ENCODE data around the gene FAAP100.

FAAP100 gene

DNA sequence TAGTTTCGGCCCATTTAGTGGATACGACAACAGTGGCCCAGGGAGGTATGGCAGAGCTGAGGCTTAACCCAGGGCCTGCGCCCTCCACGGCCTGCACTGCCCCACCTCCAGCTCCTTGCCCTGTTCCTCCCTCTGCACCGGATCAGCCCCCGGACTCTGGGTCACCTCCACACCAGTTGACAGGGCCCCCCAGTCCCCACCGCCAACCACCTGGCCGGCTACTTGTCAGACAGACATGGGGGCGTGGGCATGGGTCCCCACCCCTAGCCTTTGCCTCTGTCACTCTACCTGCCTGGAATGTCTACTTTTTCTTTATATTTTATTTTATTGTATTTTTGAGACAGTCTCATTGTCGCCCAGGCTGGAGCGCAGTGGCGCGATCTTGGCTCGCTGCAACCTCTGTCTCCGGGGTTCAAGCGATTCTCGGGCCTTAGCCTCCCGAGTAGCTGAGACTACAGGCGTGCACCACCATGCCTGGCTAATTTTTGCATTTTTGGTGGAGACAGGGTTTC, 36.6 kb downstream of the FAAP100 start:
- peak overlapping the region; percentile 100 for H3K27ac ChIP-seq
- no peak for DNase-seq (ENCODE audit: low read depth, low spot score)

DNA sequence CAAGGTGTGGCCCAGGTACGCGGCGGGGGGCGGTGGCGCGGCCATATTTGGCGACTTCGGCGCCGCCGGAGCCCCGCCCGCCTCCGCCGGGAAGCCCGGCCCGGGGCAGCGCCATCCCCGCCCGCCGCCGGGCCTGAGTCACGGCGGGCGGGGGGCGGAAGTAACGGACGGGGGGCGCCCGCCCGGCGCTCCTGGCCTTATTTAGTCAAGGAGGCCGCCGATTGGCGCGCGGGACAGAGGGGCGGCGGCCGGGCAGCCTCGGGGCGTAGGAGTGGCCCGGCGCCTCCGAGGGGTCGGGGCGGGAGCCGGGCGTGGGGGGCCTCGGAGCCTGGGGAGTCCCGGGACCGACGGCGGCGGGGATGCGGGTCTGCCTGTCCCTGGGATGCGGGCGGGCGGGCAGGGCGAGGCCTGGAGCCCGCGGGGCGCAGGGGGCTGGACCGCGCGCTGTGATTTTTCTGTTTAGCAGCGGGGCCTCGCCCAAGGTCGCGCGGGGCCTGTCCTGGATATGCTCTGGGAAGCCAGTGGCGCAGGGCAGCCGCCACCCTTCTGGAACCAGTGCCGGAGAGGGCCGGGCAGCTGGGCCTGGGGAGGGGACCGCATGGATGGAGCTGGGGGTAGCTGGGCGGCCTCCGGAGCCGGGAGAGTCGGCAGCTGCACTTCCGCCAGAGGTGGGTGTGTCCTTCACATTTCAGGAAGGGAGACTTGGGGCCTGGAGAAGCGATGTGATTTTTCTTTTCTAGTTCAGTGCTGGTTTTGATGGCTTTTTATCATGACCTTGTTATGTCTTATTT, 37.2 kb downstream of the FAAP100 start:
- H3K27ac ChIP-seq = peak overlapping the region; percentile 100
- no peak for DNase-seq (ENCODE audit: low read depth, low spot score)

DNA sequence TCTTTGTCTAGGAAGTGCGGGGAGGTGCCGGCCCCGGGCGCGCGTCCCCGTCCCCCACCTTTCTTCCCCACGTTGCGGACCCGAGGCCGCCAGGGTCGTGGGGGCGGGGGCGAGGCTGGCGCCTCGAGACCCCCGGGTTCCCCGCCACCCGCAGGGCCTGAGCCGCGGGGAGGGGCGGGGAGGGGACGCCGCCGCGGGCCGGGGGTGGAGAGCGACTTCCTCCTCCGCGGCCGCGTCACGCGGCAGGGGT, 37.7 kb downstream of the FAAP100 start:
- no peak for DNase-seq (ENCODE audit: low read depth, low spot score)
- peak overlapping the region; percentile 100 for H3K27ac ChIP-seq

DNA sequence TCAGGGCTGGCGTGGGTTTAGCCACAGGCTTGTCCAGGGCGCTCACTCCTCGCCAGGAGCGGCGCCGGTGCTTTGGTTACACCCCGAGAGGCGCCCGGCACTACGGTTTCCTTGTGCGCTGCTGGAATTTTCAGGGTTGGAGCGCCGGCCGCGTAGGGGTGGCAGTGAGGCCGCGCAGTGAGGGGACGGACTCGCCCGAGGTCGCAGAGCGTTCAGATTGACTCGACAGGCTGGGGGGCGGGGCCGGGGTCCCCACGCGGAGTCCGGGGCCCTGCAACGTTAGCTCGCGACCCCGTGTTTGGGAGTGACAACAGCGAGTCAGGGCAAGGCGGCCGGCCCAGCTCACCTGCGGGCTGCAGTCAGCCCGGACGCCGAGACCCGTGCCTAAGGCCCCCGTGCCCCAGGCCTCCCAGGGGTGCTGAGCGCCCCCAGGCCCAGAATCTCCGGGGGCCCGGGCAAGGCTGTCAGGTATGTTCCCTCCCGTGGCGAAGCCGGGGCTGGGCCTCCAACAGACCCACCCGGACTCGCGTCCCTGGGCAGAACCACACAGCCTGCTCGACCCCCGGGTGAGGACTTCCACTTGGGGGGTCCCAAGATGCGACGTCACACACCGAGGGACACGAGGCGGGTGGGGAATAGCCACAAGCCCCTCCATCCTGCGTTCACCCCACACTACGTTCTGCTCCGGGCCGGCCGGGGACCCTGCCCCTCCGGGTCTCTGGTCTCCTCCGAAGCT, 38.2 kb downstream of the FAAP100 start:
- H3K27ac ChIP-seq = peak overlapping the region; percentile 100
- DNase-seq (ENCODE audit: low read depth, low spot score) = no peak

DNA sequence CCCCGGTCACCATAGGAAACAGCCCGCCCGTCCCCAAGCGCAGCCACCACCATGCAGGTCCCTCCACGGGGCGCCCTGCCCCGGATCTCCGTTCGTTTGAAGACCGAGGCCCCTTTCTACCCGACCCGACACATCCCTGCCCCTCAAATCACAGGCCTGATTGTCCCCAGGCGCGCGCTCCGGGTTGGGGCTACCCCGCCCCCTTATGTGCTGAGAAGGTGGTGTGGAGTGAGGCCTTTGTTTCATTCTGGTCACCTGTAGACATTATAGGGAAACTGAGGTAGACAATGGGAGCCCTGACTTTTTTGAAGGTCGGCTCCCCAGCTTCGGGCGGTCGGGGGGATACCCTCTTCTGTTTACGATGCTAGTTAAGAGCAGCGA, 38.8 kb downstream of the FAAP100 start:
- peak overlapping the region; percentile 100 for H3K27ac ChIP-seq
- DNase-seq (ENCODE audit: low read depth, low spot score) = no peak

DNA sequence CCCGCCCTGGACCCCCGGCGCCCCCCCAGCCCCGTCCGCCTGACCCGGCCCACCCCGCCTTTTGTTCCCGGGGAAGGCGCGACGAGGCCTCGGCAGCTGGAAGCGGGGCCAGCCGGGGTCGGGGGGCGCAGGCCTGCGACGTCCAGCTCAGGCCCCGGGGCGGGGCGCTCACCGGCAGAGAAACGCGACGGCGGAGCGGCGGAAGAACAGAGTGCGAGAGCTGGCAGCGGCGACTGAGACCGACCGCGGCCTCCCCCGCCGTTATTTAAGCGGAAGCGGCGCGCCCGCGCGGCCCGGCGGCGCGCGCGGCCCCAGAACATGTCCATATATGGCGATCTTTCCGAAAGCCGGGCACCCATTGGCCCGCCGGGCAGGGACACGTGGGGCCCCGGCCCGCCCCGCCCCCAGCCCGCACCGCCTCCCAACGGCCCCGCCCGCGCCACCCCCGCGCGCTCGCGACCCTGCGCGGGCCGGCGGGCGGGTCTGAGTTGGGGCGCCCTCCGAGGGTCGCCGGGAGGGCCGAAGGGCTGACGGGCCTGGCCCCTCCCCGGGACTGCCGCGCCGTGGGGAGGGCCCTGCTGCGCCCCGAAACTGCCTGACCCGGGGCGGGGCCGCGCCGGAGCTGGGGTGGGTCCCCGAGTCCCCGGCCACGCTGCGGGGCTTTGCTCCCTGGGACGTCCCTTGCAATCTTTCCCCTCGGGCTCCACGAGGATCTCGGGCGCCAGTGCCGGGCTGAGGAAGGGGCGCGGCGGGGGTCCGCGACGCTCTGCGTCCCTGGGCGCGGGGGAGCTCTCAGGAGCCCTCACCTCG, 39.4 kb downstream of the FAAP100 start, which contains the start of gene ACTG1:
TSS of gene ACTG1 (minus strand) at position 238 of the 810 bp plus-strand sequence. CDS start 445 bp downstream, outside the sequence.
- peak within 1 kb of the TSS; percentile 100 for H3K27ac ChIP-seq
- peak; percentile 64 for DNase-seq (ENCODE audit: low read depth, low spot score)

DNA sequence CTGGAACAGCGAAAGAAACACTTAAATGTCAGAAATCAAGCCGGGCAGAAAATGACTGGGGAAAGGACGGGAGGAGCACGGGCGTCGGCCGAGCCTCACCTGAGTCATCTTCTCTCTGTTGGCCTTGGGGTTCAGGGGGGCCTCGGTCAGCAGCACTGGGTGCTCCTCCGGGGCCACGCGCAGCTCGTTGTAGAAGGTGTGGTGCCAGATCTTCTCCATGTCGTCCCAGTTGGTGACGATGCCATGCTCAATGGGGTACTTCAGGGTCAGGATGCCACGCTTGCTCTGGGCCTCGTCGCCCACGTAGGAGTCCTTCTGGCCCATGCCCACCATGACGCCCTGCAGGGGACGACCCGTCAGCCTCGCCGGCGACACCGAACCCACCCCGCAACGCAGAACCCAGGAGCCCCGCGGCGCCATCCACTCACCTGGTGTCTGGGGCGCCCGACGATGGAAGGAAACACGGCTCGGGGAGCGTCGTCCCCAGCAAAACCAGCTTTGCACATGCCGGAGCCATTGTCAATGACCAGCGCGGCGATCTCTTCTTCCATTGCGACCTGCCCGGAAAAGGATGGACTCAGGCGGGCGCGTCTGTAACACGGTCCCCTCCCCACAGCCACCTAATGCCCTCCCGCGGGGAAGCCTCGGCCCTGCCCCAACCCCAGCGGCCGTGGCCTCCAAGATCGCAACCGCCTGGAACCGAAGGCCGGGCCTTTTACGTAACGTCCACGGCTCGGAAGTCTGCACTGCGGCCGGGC, 40.2 kb downstream of the FAAP100 start:
- no peak for DNase-seq (ENCODE audit: low read depth, low spot score)
- peak overlapping the region; percentile 100 for H3K27ac ChIP-seq

DNA sequence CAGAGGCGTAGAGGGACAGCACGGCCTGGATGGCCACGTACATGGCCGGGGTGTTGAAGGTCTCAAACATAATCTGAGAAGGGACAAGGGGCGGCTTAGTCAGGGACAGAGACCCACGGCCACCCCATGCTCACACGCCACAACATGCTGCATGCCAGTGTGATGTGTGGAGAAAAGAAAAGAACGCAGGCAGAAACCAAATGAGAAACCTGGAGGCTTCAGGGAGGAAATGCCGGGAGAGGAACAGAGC, 40.7 kb downstream of the FAAP100 start:
- peak overlapping the region; percentile 100 for H3K27ac ChIP-seq
- DNase-seq (ENCODE audit: low read depth, low spot score) = no peak

DNA sequence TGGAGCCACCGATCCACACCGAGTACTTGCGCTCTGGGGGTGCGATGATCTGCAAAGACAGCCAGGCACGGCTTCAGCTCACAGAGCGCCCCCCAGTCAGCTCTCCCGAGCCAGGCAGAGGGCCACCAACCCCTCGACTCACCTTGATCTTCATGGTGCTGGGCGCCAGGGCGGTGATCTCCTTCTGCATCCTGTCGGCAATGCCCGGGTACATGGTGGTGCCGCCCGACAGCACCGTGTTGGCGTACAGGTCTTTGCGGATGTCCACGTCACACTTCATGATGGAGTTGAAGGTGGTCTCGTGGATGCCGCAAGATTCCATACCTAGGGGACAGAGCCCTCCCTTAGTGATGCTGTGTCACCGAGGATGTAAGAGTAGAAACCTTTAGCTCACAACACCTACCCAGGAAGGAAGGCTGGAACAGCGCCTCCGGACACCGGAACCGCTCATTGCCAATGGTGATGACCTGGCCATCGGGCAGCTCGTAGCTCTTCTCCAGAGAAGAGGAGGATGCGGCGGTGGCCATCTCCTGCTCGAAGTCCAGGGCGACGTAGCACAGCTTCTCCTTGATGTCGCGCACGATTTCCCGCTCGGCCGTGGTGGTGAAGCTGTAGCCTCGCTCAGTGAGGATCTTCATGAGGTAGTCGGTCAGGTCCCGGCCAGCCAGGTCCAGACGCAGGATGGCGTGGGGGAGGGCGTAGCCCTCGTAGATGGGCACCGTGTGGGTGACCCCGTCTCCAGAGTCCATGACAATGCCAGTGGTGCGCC, 41.2 kb downstream of the FAAP100 start:
- H3K27ac ChIP-seq = peak overlapping the region; percentile 100

DNA sequence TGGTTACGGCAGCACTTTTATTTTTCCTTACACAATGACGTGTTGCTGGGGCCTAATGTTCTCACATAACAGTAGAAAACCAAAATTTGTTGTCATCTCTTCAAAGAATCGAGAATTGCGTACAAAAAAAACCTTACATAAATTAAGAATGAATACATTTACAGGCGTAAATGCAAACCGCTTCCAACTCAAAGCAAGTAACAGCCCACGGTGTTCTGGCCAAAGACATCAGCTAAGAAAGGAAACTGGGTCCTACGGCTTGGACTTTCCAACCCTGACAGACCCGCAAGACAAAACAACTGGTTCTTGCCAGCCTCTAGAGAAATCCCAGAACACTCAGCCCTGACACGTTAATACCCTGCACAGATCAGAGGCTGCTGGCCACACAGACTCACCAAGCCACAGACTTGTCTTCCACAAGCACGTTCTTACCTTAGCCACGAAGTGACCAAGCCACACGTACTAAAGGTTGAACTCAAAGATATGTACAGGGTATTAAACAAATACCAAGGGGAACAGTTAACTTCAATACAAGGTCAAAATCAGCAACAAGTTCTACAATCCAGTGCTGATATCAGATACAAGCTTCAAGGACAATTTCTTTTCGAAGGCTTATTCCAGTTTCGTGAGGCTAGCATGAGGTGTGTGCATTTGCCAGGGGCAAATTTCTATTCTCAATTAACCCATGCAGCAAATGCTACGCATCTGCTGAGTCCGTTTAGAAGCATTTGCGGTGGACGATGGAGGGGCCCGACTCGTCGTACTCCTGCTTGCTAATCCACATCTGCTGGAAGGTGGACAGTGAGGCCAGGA, 42.0 kb downstream of the FAAP100 start:
- peak overlapping the region; percentile 100 for H3K27ac ChIP-seq

More for the DNA sequence above, 41.2 kb downstream of the FAAP100 start:
- no peak for DNase-seq (ENCODE audit: low read depth, low spot score)

DNA sequence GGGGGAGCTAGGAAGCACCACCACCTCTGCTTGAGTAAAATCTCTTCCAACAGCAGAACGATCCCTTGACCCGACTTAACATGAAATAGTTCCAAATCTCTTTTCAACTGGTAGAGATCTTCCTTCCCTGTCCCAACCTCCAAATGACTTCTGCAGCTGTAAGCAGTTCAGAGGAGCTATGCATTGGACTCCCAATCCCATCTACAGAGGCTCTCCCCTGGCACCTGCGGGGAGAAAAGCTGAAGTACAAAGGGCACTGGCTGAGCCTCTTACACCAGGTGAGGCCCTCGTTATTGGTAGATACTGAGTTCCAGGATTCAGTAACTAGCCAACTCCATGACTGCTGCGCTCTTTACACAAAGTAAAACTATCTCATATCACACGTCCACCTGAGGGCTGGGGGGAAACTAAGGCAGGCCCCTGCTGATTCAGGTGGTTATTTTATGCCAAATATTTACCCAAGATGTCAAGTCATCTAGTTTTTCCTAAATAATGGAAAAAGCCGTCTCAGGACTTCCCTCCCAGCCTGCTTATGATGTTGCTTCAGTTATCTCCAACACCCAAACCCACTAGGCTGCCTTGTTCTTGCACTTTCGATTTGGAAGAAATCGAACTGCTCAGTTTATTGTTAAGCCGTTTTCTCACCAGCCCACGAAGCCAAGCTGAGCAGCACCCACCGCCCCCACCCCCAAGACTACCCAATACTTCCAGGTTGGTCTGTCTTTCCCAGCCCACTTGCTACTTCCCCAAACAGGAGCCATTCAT, 42.8 kb downstream of the FAAP100 start:
- no peak for DNase-seq (ENCODE audit: low read depth, low spot score)
- peak overlapping the region; percentile 100 for H3K27ac ChIP-seq

More for the DNA sequence above, 42.0 kb downstream of the FAAP100 start:
- DNase-seq (ENCODE audit: low read depth, low spot score) = no peak

DNA sequence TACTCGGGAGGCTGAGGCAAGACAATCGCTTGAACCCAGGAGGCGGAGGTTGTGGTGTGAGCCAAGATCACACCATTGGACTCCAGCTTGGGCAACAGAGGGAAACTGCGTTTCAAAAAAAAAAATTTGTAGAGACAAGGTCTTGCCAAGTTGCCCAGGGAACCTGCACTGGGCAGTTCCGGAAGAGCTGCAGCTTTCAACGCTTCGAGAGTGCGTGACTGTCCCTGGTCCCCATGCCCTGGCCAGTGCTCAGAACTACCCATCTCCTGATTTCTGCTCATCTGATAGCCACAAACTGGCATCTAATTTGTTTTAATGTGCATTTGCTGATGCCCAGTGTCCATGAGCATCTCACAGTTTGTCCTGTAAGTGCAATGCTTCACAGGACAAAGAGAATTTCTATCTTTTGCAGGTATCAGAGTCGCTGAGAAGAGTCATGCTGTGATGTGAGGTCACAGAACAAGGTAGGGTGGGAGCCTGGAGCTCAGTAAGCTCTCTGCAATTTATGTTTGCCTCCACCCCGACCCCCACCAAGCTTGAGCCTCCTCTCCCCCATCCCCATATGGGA, 43.4 kb downstream of the FAAP100 start:
- peak overlapping the region; percentile 100 for H3K27ac ChIP-seq
- no peak for DNase-seq (ENCODE audit: low read depth, low spot score)

DNA sequence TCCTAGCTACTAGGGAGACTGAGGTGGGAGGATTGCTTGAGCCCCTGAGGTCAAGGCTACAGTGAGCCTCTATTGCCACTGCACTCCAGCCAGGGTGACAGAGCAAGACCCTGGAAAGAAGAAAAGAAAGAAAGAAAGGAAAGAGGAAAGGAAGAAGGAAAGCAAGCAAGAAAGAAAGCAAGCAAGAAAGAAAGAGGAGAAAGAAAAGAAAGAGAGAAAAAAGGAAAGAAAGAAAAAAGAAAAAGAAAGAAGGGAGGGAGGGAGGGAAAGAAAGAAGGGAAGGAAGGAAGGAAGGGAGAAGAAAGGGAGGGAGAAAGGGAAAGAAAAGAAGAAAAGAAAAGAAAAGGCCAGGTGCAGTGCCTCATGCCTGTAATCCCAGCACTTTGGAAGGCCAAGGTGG, 48.5 kb downstream of the FAAP100 start:
- no peak for DNase-seq (ENCODE audit: low read depth, low spot score)
- no peak overlapping the region for H3K27ac ChIP-seq

DNA sequence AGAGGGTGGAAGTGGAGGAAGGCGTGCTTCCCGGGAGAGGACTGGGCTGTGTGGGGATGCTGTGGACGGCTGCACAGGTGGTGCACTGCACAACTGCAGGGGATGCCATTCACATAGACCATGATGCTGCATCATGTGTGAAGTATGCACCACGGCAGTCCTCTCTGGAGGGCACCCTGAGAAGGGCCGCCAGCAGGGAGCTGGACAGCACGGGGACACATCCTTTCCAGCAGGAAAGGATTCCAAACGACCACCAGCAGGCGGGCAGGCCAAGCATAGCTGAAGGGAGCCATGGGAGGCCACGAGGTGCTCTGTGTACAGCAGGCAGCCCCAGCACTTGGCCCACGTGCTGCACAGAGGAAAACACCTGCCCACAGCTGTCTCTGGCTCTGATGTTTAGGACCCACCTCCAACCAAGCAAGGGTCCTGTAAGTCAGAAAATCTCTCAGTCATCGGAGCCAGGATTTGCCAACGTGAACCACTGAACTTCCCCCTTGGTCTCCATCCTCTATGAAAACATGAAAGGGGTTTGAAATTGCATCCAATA, 49.6 kb downstream of the FAAP100 start:
- no peak overlapping the region for H3K27ac ChIP-seq
- no peak for DNase-seq (ENCODE audit: low read depth, low spot score)

DNA sequence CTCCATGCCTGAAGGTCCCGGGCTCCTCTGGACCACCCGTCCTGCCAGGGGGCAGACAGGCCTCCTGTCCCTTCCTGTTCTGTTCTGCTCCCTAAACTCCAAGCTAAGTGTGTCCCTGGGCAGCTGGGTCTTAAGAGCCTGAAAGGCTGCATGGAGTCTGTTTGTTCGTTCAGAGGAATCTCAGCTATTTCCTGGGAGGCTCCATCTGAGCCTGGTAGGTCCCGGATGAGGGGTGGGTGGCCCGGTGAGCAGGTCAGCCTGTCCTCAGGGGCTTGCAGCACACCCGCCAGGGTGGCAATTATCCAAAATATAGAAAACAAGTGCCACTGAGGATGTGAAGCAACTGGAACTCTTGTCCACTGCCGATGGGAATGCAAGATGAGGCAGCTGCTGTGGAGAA, 52.1 kb downstream of the FAAP100 start:
- H3K27ac ChIP-seq = no peak overlapping the region
- DNase-seq (ENCODE audit: low read depth, low spot score) = no peak

DNA sequence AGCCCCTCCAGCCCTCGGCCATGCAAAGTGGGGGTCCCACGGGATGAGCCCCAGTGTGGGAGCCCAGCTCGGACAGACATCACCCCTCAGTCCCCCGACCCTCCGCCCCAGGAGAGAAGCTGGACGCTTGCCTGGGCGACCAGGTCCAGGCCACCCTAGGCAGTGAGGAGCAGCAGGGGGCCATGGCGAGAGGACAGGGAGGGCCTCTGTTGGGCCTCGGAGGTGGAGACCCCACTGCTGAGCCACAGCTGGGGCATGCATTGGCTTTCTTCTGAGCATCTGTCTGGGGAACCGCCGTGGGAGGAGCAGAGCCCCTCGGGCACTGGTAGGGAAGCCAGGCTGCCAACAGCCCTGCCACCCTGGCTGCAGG, 52.6 kb downstream of the FAAP100 start:
- H3K27ac ChIP-seq = no peak overlapping the region
- DNase-seq (ENCODE audit: low read depth, low spot score) = no peak

DNA sequence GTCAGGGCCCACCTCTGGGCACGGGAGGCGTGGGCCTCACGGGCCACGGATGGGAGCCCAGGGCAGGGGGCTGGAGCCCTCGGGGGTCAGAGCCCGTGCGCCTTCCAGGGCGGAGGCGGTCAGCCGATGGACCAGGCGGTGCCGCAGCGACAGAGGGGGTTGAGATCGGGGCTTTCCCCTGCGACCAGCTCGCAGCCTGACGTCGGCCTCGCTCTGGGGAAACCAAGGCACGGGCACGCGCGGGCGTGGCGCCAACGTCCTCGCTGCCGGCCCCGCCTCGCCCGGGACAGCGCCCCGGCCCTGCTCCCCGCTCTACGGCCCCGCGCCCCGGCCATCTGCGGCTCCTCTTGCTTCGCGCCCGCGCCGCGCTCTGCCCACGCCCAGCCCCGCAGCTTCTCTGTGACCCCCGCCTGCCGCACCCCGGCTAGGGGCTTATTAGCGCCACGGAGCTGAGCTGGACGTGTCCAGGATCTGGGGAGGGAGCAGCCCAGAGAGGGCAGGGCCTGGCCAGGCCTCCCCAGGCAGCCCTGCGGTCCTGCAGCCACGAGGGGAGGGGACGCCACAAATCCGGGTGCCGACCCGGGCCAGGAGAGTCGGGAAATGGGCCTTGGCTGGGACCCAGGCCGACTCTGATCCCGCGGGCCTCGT, 53.1 kb downstream of the FAAP100 start:
- no peak overlapping the region for H3K27ac ChIP-seq
- DNase-seq (ENCODE audit: low read depth, low spot score) = no peak
